ENCODE results near the gene XRCC1. TPM values are rescaled to one million over a fixed set of nuclear protein-coding genes. Genes with fewer than 3 reads are reported as not detected.

XRCC1 gene
- total and polyA plus RNA-seq, 10 of the 15 experiments (the other 5 are each of a cell fraction or from before 2014, with no cell fraction given), result 2.0 to 51.1 (median 33.7) TPM

DNA sequence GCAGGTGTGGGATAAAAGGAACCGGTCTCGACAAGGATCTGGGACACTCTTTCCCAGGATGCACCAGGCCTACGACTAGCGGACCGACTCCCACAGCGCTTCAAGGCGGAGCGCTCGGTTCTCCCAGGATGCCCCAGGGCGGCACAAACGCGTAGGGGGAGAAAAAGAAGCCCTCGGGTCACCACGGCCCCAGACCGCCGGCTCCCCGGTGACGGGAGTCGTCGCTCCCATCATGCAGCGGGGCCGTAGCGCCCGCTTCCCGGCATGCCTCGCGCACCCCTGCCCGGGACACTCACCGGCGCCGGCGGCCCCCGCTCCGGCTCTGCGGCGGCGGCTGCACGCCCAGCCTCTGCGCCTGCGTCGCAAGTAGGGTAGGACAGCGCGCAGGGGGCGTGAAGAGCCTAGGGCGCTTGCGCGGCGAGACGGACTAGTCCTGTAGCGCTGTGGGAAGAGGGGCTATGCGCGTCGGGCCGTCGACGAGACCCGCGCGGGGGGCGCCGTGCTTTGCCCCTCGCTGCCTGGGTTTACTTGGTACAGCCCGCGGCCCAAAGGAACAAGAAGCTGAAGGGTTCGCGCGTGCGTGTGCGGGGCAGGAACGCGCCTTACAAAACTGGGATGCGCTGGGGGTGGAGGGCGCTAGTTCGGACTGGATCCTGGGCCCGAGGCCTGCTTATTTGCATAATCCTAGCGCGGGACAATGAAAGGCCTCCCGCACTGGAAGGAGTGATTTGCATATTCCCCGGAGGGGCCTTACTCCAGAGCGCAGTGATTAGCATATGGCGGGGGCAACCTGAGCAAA is 44.1 kb upstream of the XRCC1 start, which contains the start of gene ZNF428 (continued):
- no peak for TF ChIP-seq ZBTB11 (CRISPR knock-in tag; IDR thresholded peaks at IDR 0.05)
- TF ChIP-seq SMAD1 (IDR thresholded peaks at IDR 0.05; ENCODE audit: low read depth, partially characterized antibody), result peak; percentile 18
- TF ChIP-seq, protein P1, sequence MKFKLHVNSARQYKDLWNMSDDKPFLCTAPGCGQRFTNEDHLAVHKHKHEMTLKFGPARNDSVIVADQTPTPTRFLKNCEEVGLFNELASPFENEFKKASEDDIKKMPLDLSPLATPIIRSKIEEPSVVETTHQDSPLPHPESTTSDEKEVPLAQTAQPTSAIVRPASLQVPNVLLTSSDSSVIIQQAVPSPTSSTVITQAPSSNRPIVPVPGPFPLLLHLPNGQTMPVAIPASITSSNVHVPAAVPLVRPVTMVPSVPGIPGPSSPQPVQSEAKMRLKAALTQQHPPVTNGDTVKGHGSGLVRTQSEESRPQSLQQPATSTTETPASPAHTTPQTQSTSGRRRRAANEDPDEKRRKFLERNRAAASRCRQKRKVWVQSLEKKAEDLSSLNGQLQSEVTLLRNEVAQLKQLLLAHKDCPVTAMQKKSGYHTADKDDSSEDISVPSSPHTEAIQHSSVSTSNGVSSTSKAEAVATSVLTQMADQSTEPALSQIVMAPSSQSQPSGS (IDR thresholded peaks at IDR 0.05; ENCODE audit: low read length), result no peak
- TF ChIP-seq SMAD5 (IDR thresholded peaks at IDR 0.05; ENCODE audit: low read depth), result peak; percentile 84
- no peak for TF ChIP-seq MYC (IDR thresholded peaks at IDR 0.05; ENCODE audit: insufficient read depth, insufficient read length, insufficient replicate concordance, low read length, severe bottlenecking)
- peak; percentile 21 for TF ChIP-seq HDGF (IDR thresholded peaks at IDR 0.05)
- no peak for TF ChIP-seq PAX8 (IDR thresholded peaks at IDR 0.05)
- no peak for TF ChIP-seq E4F1 (IDR thresholded peaks at IDR 0.05; ENCODE audit: borderline replicate concordance, partially characterized antibody)
- no peak for TF ChIP-seq KDM1A (IDR thresholded peaks at IDR 0.05; ENCODE audit: borderline replicate concordance)
- TF ChIP-seq RAD51 (IDR thresholded peaks at IDR 0.05), result no peak
- TF ChIP-seq CTCF (IDR thresholded peaks at IDR 0.05 in 2 of 3, conservative IDR thresholded peaks at IDR 0.05 in 1 of 3; ENCODE audit: control insufficient read depth in 2 of 3, extremely low read depth in 1 of 3, insufficient read depth in 1 of 3, low read depth in 3 of 3, low read length in 3 of 3), result no peak
- no peak for TF ChIP-seq KAT2A (conservative IDR thresholded peaks at IDR 0.05; ENCODE audit: control insufficient read depth, low read depth, low read length)
- 0 out of 2 replicates have a peak, but pooled peaks have one; percentile 32 for TF ChIP-seq RELB (IDR thresholded peaks at IDR 0.05; ENCODE audit: low read depth)
- TF ChIP-seq, protein P2, sequence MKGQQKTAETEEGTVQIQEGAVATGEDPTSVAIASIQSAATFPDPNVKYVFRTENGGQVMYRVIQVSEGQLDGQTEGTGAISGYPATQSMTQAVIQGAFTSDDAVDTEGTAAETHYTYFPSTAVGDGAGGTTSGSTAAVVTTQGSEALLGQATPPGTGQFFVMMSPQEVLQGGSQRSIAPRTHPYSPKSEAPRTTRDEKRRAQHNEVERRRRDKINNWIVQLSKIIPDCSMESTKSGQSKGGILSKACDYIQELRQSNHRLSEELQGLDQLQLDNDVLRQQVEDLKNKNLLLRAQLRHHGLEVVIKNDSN (IDR thresholded peaks at IDR 0.05; ENCODE audit: borderline replicate concordance, extremely low read length, insufficient read depth, low read depth, low read length), result no peak
- peak; percentile 80 for TF ChIP-seq ZNF207 (IDR thresholded peaks at IDR 0.05; ENCODE audit: borderline replicate concordance)
- TF ChIP-seq ATF7 (IDR thresholded peaks at IDR 0.05; ENCODE audit: low read depth), result peak; percentile 12; the same call in 1 of the 2 replicates

Data from GM12878 (cell line).